Measurements from ENCODE around the gene GABRR3.

The GABRR3 gene

GRCh38 chr3:97954228-97954827 lies 80.8 kb downstream of the GABRR3 start:
- no peak for DNase-seq

- DNase-seq, result no peak
Observed at GRCh38 chr3:97952872-97953271, 82.2 kb downstream of the GABRR3 start.

- DNase-seq, result no peak
Observed at GRCh38 chr3:97952280-97952679, 82.8 kb downstream of the GABRR3 start.

GRCh38 chr3:97950360-97950759 lies 84.8 kb downstream of the GABRR3 start:
- DNase-seq, result no peak

GRCh38 chr3:97949743-97950142 lies 85.4 kb downstream of the GABRR3 start:
- DNase-seq, result no peak

- DNase-seq, result no peak
Observed at GRCh38 chr3:97949110-97949485, 86.0 kb downstream of the GABRR3 start.

- peak; percentile 42 for DNase-seq
Observed at GRCh38 chr3:97948351-97949109, 86.6 kb downstream of the GABRR3 start.

DNA sequence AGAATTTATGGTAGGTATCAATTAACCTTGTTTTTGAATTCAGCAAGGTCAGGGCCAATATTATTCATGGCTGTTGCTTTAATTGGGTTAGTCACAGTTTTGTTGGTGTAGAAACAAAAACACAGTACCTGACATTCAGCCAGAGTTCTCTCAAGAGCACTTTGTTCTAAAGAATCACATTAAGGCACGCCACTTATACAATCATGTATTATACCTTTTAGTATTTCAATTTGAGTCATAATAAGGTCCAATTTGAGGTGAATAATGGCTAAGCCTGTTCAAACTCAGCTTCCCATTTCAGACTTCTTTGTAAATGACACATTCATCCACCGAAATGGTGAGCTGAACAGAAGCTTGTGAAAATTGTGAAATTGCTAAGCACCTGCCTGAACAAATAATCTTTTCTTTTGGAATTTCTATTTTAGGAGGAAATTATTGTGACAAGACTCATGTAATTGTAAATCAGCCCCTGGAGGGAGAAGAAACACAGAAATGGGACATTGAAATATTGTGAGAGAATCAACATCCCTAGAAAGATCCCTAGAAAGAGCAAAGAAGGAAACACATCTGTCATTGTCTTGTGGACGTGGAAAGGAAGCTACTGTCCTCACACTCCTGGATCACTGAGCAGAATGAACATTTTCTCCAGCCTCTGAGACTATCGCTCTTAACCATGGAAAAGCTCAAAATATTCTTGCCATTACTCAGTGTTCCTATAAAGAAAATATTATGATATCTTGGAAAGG lies 92.1 kb downstream of the GABRR3 start:
- DNase-seq, result no peak

GRCh38 chr3:97940034-97940433 lies 95.1 kb downstream of the GABRR3 start:
- DNase-seq, result peak; percentile 32

GRCh38 chr3:97939401-97939800 lies 95.7 kb downstream of the GABRR3 start:
- no peak for DNase-seq

GRCh38 chr3:97938444-97938843 lies 96.7 kb downstream of the GABRR3 start:
- no peak for DNase-seq

GRCh38 chr3:97937205-97937604 lies 97.9 kb downstream of the GABRR3 start:
- DNase-seq, result no peak

DNA sequence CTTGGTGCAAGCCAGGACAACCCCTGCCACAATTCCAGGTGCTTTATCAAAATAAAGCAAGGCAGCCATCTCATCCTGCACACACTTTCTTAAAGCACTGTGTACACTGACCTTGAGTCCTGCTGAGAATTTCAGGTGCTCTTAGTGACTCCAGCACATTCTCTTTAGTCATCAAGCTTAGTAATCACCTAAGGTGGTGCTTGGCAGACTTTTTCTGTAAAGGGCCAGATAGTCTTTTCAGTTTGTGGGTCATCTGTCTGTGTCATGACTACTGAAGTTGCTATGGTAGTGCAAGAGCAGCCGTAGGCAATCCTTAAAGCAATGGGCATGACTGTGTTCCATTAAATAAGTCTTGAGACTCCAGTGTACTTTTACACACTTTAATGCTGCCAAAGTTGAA lies 99.3 kb downstream of the GABRR3 start:
- no peak for DNase-seq
